Skeletal muscle cell (primary cell): ENCODE results near the gene ARIH1.

Experiments
- DNase-seq: peaks from one replicate; pipeline ENCODE4 v3.0.0-alpha.2; 2010; ENCODE audit warnings: low read depth
- H3K4me3 ChIP-seq: 2 replicates; pipeline ENCODE4 v1.5.1; 2011; ENCODE audit warnings: low read depth, mild to moderate bottlenecking, control low read depth, low read length, moderate library complexity

The ARIH1 gene

GRCh38 chr15:72532991-72533601, 59.0 kb downstream of the ARIH1 start:
- H3K4me3 ChIP-seq, result no peak overlapping the region
- DNase-seq, result no peak

- no peak overlapping the region for H3K4me3 ChIP-seq
- DNase-seq, result no peak
Measured at GRCh38 chr15:72534523-72534922, 60.4 kb downstream of the ARIH1 start.

DNA sequence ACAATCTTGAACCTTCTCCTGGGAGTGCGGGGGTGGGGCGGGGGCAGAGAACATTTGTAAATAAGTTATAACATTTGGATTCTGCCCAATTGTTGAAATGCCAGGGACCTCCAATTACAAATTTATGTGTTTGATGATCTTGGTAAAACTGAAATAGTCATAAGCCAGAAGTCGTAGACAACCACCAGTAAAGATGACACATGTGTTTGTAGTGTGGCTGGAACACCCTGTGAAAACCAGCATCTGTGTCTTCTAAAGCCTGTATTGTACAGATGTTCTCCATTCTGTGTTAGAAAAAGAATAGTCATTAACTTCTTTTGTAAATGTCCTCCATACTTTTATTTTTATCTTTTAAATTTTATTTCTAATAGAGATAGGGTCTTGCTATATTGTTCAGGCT, 61.8 kb downstream of the ARIH1 start:
- DNase-seq, result no peak
- H3K4me3 ChIP-seq, result no peak overlapping the region

DNA sequence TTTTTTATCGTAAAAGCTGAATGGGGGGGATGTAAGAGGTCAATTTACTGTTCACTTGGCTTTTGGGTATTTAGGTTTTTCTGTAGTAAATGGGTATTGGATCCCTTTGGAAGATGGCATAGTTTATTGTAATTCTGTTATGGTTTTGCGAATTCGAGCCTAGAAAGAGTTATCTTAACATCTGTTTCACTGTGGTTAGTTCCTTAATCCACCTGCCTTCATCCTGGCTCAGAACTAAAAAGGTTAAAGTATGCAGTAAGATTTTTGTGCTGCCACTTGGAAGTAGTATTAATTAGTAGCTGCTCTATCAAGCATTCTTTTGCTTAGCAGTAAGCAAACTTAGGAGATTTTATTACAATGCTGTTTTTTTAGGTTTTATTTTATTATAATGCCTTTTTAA, 62.4 kb downstream of the ARIH1 start:
- H3K4me3 ChIP-seq, result no peak overlapping the region
- no peak for DNase-seq

DNA sequence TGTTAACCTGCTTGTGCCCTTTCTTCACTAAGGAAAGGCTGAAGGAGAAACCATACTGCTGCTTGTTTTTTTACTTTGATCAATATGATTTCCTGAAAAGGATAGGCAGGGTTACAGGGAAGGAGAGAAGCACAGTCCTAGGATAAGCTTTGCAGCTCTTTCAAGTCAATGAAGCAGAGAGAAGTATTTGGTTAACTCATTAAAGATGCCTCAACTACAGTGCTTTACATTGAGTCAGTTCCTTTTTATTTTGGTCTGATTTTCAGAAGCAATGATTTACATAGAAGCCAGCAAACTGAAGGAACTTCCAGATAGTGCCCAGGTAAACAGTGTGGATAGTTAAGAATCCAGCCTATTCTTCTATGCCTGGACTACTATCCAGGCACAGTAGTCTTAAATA, 64.8 kb downstream of the ARIH1 start:
- H3K4me3 ChIP-seq, result no peak overlapping the region
- DNase-seq, result no peak

- H3K4me3 ChIP-seq, result no peak overlapping the region
- no peak for DNase-seq
Measured at GRCh38 chr15:72540606-72541237, 66.6 kb downstream of the ARIH1 start.

DNA sequence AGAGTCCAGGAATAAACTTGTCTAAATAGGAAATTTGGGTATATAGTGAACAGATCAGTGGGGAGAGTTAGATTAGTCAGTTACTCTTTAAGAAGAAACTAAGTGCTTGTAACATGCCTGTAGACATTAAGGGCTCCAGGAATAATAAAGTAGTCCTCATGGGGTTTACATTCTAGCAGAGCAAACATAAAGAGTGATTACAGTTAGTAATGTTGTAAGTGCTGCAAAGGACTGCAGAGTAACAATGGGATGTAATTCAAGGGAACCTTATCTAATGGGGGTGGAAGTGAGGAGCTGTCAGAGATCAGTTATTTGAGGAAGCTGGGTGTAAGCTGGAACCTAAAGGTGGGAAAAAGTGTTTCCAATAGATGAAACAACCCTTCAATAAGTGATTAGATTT, 67.5 kb downstream of the ARIH1 start:
- DNase-seq, result no peak
- no peak overlapping the region for H3K4me3 ChIP-seq

DNA sequence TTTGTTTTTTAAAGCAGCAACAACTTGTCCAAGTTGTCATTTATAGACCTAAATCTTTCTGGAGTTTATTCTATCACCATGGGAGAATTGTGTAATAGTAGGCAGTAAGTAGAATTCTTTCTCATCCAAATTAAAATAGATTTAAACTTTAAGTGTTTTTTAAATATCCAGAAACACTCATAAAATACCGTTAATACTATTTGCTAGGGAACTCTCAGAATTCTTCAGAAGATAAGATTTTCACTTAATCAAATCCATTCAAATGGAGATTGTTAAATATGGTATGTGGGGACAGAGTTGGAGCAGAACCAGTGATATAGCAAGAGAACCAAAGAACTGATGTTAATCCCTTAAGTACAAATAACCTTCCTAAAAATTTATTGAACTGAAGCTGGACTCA, 71.0 kb downstream of the ARIH1 start:
- no peak overlapping the region for H3K4me3 ChIP-seq
- no peak for DNase-seq

DNA sequence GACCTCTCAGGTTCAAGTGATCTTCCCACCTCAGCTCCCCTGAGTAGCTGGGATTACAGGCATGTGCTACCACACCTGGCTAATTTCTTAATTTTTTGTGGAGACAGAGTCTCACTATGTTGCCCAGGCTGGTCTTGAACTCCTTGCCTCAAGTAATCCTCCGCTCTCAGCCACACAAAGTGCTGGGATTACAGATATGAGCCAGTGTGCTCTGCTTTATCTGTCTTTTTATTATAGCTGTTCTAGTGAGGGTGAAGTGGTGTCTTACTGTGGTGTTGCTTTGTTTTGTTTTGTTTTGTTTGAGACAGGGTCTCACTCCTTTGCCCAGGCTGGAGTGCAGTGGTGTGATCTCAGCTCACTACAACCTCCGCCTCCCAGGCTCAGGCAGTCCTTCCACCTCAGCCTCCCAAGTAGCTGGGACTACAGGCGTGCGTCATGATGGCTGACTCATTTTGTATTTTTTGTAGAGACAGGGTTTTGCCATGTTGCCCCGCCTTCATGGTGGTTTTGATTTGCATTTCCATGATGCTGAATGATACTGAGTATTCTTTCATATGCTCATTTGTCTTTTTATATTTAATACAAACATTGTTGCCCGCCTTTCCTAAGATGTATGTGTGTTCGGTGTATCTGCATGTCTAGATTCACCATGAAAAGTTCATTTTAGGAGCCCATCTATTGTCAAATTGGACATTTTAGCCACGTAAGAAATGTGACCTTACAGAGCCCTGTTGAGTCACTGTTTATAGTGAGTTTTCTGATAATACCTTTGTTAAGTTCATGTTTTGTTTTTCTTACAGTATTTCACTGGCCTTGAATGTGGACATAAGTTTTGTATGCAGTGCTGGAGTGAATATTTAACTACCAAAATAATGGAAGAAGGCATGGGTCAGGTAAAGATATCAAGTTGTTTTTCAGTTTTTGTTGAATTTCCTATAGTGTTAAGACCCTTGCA, 80.6 kb downstream of the ARIH1 start:
- no peak overlapping the region for H3K4me3 ChIP-seq
- DNase-seq, result no peak

DNA sequence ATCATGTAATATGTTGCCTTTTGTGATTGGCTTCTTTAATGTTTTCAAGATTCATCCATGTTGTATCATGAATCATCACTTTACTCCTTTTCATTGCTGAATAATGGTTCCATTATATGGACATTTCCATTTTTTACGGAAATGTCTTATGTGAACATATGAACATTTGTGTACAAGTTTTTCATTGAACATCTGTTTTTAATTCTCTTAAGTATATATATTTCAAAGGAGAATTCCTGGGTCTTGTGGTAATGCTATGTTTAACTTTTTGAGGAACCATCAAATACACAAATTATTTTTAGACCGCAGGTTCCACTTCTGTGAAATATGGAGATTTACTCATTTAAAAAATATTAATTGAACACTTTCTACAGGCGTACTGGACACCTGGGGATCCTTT, 85.7 kb downstream of the ARIH1 start:
- DNase-seq, result no peak
- no peak overlapping the region for H3K4me3 ChIP-seq

GRCh38 chr15:72560458-72560857, 86.3 kb downstream of the ARIH1 start:
- H3K4me3 ChIP-seq, result no peak overlapping the region
- DNase-seq, result no peak

- H3K4me3 ChIP-seq, result no peak overlapping the region
- DNase-seq, result no peak
Measured at GRCh38 chr15:72562386-72562785, 88.3 kb downstream of the ARIH1 start.

GRCh38 chr15:72562878-72563277, 88.7 kb downstream of the ARIH1 start:
- H3K4me3 ChIP-seq, result no peak overlapping the region
- no peak for DNase-seq

GRCh38 chr15:72564091-72564490, 90.0 kb downstream of the ARIH1 start:
- no peak overlapping the region for H3K4me3 ChIP-seq
- DNase-seq, result no peak

- H3K4me3 ChIP-seq, result no peak overlapping the region
- no peak for DNase-seq
Measured at GRCh38 chr15:72566973-72567372, 92.8 kb downstream of the ARIH1 start.

DNA sequence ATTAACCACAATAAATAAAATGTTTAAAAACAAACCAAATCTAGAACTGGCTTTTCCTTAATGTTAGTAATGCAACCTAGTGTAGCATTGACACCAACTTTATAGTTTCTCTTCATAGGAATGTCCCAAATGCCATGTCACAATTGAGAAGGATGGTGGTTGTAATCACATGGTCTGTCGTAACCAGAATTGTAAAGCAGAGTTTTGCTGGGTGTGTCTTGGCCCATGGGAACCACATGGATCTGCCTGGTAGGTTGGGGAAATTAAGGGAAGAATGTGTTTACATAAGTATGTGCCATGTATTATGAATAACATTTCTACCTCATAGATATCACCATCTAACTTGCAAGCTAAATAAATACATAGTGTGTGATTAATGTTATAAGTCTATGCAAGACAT, 95.9 kb downstream of the ARIH1 start:
- no peak for DNase-seq
- H3K4me3 ChIP-seq, result no peak overlapping the region

DNA sequence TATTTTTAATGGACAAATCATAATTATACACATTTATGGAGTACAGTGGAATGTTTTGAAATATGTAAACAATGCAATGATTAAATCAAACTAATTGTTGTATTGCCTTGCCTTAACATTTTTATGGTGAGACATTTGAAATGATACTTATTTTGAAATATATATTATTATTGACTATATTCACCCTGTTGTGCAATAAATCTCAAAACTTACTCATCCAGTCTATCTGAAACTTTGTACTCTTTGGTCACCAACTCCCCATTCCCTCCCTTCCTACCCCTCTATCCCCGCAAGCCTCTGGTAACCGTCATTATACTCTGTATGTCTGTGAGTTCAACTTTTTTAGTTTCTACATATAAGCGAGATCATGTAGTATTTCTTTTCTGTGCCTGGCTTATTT, 105.7 kb downstream of the ARIH1 start:
- no peak overlapping the region for H3K4me3 ChIP-seq

GRCh38 chr15:72584006-72584405, 109.9 kb downstream of the ARIH1 start:
- DNase-seq, result no peak
- H3K4me3 ChIP-seq, result no peak overlapping the region

More for the DNA sequence above, 105.7 kb downstream of the ARIH1 start:
- no peak for DNase-seq

DNA sequence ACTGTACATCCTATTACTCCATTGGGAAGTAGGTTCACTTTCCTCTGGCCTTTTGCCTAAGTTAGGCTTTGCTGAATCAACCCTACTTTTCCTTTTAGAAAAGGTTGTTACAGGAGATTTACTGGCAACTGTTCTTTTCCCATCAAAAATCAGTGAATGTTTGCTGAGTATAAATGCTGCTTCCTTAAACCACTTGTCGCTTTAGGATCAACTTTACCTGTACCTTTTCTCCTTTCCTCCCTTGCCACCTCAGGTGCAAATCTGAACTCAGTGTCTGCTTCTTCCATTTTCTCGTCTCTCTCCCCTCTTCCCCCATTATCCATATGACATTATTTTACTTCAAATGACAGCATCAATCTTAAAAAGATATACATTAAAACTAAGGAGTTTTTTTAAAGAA, 110.9 kb downstream of the ARIH1 start:
- no peak overlapping the region for H3K4me3 ChIP-seq
- no peak for DNase-seq

DNA sequence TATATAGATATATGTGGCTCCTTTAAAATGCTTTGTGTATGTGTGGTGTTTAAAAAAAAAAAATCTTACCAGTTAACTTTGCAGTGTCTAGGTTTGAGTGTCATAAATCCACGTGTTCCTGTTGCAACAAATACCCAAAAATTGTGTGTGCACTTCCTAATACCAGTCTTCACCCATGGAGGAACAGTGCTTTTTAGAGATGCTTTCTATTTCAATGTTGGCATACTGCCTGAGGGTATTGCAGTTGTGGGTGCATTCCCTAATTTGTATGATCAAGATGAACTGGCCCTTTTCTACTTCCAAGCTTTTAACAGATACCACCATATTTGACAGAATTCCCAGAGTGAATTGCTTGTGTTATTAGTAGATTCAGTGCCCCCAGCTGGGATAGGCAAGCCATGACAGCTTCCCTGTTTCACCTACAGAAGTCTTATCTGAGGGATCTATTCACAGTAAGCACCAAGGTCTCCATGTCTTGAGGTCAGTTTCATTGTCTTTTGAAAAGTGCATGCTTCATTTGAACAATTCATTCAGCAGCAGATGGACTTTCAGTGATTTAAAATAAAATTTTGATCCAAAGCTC, 111.4 kb downstream of the ARIH1 start:
- no peak for DNase-seq
- H3K4me3 ChIP-seq, result no peak overlapping the region
